Tibial nerve (tissue), 4 donors: ENCODE data around the gene CCDC38. TPM values are rescaled to one million over a fixed set of nuclear protein-coding genes. Genes with fewer than 3 reads are reported as not detected.

ENCODE experiments used
- DNase-seq, 2 donors: peaks; one replicate each; pipeline ENCODE4 v3.0.0-alpha.2; 2019; ENCODE audit warnings: low spot score in 2 of 2
- H3K27ac ChIP-seq, 4 donors: fragments of 200-600 bp; sonication (generic) in 3 of 4; one replicate each; pipeline ENCODE4 v1.5.1; 2017 to 2019; ENCODE audit warnings: mild to moderate bottlenecking in 1 of 4
- H3K27me3 ChIP-seq, 2 donors: fragments of 200-600 bp; sonication (generic) in 1 of 2; one replicate each; pipeline versions ENCODE4 v1.5.1 to v1.6.0; 2017 to 2019
- H3K36me3 ChIP-seq, 3 donors: fragments of 200-600 bp; sonication (generic); one replicate each; pipeline ENCODE4 v1.5.1; 2018 to 2019
- H3K4me1 ChIP-seq, 4 donors: fragments of 200-600 bp; sonication (generic) in 3 of 4; one replicate each; pipeline ENCODE4 v1.5.1; 2017 to 2019
- H3K4me3 ChIP-seq, 4 donors: fragments of 200-600 bp; sonication (generic) in 3 of 4; one replicate each; pipeline ENCODE4 v1.5.1; 2017 to 2019; ENCODE audit warnings: mild to moderate bottlenecking in 1 of 4, moderate library complexity in 1 of 4
- H3K9me3 ChIP-seq, 4 donors: fragments of 200-600 bp; sonication (generic) in 3 of 4; one replicate each; pipeline ENCODE4 v1.5.1; 2017 to 2019
- EP300 ChIP-seq, 2 donors: sonication (generic); formaldehyde crosslinking; IDR thresholded peaks; one replicate each; pipeline ENCODE4 v1.6.1; 2017; ENCODE audit warnings: antibody characterized with exemption in 2 of 2, mild to moderate bottlenecking in 1 of 2
- POLR2A ChIP-seq, 2 donors: fragments of 450-650 bp; IDR thresholded peaks; one replicate each; pipeline ENCODE4 v1.6.1; 2017; ENCODE audit warnings: antibody characterized with exemption in 2 of 2, mild to moderate bottlenecking in 2 of 2, moderate library complexity in 2 of 2
- WGBS, 2 donors: methylation state at CpG; one replicate each; pipeline ENCODE4 v1.1.5; 2018; 5-methylcytosine and 5-hydroxymethylcytosine counted together
- total RNA-seq, 4 donors: library from RNA; depleted of rRNA; stranded (reverse); fragments of >200 nt; gene quantifications; one replicate each; pipeline ENCODE4 v1.1.0, GENCODE V29; 2016
- TF ChIP-seq, protein P1 (sequence below), 5 experiments: fragments of 200-600 bp in 3 of 5; fragments of 450-650 bp in 2 of 5; sonication (generic) in 3 of 5; IDR thresholded peaks; one replicate each; pipeline ENCODE4 v1.5.1; 2016 to 2019; ENCODE audit warnings: antibody characterized with exemption in 5 of 5, mild to moderate bottlenecking in 3 of 5, moderate library complexity in 2 of 5

CCDC38 gene
- total RNA-seq, 4 donors from 2014 or later: not detected

GRCh38 chr12:95838125-95838524, 104.3 kb downstream of the CCDC38 start:
- WGBS, 2 donors: 36 to 37% methylated on average over 11 of the region's 11 CpGs

DNA sequence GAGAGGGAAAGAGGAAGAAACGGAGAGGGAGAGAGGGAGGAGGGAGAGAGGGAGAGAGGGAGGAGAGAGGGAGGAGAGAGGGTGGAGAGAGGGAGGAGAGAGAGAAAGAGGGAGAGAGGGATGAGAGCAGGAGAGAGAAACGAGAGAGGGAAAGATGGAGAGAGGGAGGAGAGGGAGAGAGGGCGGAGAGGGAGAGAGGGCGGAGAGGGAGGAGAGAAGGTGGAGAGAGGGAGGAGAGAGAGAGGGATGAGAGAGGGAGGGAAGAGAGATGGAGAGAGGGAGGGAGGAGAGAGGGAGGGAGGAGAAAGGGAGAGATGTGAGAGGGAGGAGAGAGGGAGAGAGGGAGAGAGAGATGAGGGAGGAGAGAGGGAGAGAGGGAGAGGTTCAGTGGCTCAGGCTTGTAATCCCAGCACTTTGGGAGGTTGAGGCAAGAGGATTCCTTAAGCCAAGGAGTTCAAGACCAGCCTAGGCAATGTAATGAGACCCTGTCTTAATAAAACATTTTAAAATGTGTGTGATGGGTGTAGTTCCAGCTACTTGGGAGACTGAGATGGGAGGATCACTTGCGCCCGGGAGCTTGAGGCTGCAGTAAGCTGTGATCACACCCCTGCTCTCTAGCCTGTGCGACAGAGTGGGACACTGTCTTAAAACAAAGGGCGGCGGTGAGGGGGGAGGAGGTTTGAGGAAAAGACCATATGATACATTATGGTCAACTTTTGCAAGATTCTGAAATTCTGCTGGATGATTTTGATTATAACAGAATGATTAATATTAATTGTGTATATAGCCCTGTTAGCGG, 105.0 kb downstream of the CCDC38 start:
- TF ChIP-seq, protein P1, sequence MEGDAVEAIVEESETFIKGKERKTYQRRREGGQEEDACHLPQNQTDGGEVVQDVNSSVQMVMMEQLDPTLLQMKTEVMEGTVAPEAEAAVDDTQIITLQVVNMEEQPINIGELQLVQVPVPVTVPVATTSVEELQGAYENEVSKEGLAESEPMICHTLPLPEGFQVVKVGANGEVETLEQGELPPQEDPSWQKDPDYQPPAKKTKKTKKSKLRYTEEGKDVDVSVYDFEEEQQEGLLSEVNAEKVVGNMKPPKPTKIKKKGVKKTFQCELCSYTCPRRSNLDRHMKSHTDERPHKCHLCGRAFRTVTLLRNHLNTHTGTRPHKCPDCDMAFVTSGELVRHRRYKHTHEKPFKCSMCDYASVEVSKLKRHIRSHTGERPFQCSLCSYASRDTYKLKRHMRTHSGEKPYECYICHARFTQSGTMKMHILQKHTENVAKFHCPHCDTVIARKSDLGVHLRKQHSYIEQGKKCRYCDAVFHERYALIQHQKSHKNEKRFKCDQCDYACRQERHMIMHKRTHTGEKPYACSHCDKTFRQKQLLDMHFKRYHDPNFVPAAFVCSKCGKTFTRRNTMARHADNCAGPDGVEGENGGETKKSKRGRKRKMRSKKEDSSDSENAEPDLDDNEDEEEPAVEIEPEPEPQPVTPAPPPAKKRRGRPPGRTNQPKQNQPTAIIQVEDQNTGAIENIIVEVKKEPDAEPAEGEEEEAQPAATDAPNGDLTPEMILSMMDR (IDR thresholded peaks at IDR 0.05): peak in 1 of 5 experiments; percentile 55
- no peak for TF ChIP-seq EP300 (IDR thresholded peaks at IDR 0.05)
- TF ChIP-seq POLR2A (IDR thresholded peaks at IDR 0.05): no peak
- H3K9me3 ChIP-seq: no peaks in the 10 kb centered on the region
- H3K36me3 ChIP-seq: no peaks in the 10 kb centered on the region
- no peaks in the 10 kb centered on the region for H3K27me3 ChIP-seq
- 46 to 54% methylated on average over 10 of the region's 10 CpGs for WGBS, 2 donors
- H3K4me1 ChIP-seq: peaks cover 0 to 16% (median 0%) of the 10 kb centered on the region in 4 donors
- DNase-seq: no peak
- H3K4me3 ChIP-seq: peak overlapping the region in 1 of 4 donors; percentile 9
- H3K27ac ChIP-seq: peak overlapping the region in 1 of 4 donors; percentile 40

More at GRCh38 chr12:95838125-95838524, 104.3 kb downstream of the CCDC38 start:
- H3K27me3 ChIP-seq: no peaks in the 10 kb centered on the region
- no peaks in the 10 kb centered on the region for H3K36me3 ChIP-seq
- H3K4me1 ChIP-seq: peaks cover 0 to 16% (median 0%) of the 10 kb centered on the region in 4 donors
- H3K4me3 ChIP-seq: peak overlapping the region in 1 of 4 donors; percentile 7
- H3K9me3 ChIP-seq: no peaks in the 10 kb centered on the region
- DNase-seq: peak in 1 of 2 donors; percentile 45
- H3K27ac ChIP-seq: no peak overlapping the region
- TF ChIP-seq, protein P1 (IDR thresholded peaks at IDR 0.05): no peak
- TF ChIP-seq EP300 (IDR thresholded peaks at IDR 0.05) (no peak), POLR2A (IDR thresholded peaks at IDR 0.05) (no peak)

DNA sequence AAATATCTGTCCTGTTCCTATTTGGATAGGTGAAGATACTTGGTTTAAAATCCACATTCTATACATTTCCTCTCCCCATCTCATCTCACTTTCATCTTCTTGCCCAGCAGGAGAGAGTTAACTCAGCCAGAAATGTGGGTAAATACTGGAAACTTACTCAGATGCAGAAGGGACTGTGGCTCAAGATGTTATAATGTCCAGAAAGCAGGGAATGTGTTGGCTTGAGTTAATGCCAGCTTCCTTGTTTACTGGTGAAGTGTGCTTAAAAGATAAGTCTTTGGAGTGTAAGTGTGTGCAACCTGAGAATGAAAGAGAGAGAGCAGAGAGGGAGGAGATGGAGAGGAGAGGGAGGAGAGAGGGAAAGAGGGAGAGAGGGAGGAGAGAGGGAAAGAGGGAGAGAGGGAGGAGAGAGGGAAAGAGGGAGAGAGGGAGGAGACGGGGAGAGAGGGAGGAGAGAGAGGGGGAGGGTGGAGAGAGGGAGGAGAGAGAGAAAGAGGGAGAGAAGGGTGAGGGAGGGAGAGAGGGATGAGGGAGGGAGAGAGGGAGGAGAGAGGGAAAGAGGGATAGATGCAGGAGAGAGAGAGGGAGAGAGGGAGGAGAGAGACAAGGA, 105.7 kb downstream of the CCDC38 start:
- Histone ChIP-seq H3K36me3 (no peaks in the 10 kb centered on the region), H3K27ac (peak overlapping the region in 1 of 4 donors; percentile 40), H3K27me3 (no peaks in the 10 kb centered on the region), H3K4me3 (peak overlapping the region in 1 of 4 donors; percentile 9), H3K4me1 (peaks cover 0 to 16% (median 0%) of the 10 kb centered on the region in 4 donors), H3K9me3 (no peaks in the 10 kb centered on the region)
- DNase-seq: no peak
- no peak for TF ChIP-seq EP300 (IDR thresholded peaks at IDR 0.05)
- no peak for TF ChIP-seq POLR2A (IDR thresholded peaks at IDR 0.05)
- TF ChIP-seq, protein P1 (IDR thresholded peaks at IDR 0.05): no peak
- 0% methylated on average over 1 of the region's 1 CpG for WGBS, 2 donors

- H3K4me3 ChIP-seq: no peak overlapping the region
- no peaks in the 10 kb centered on the region for H3K9me3 ChIP-seq
- no peaks in the 10 kb centered on the region for H3K27me3 ChIP-seq
- 8 to 9% methylated on average over 3 of the region's 3 CpGs for WGBS, 2 donors
- H3K36me3 ChIP-seq: no peaks in the 10 kb centered on the region
- H3K4me1 ChIP-seq: peaks cover 0 to 16% (median 0%) of the 10 kb centered on the region in 4 donors
- no peak for TF ChIP-seq POLR2A (IDR thresholded peaks at IDR 0.05)
- TF ChIP-seq, protein P1 (IDR thresholded peaks at IDR 0.05): no peak
- TF ChIP-seq EP300 (IDR thresholded peaks at IDR 0.05): no peak
- peak overlapping the region in 1 of 4 donors; percentile 40 for H3K27ac ChIP-seq
- DNase-seq: no peak
Measured at GRCh38 chr12:95836185-95836609, 106.2 kb downstream of the CCDC38 start.

- Histone ChIP-seq H3K4me3 (no peak overlapping the region), H3K9me3 (no peaks in the 10 kb centered on the region), H3K27me3 (no peaks in the 10 kb centered on the region), H3K27ac (no peak overlapping the region), H3K36me3 (no peaks in the 10 kb centered on the region), H3K4me1 (peaks cover 0 to 16% (median 0%) of the 10 kb centered on the region in 4 donors)
- no peak for TF ChIP-seq EP300 (IDR thresholded peaks at IDR 0.05)
- TF ChIP-seq, protein P1 (IDR thresholded peaks at IDR 0.05): no peak
- no peak for TF ChIP-seq POLR2A (IDR thresholded peaks at IDR 0.05)
- WGBS, 2 donors: 79 to 95% methylated on average over 1 of the region's 1 CpG
- DNase-seq: no peak
Measured at GRCh38 chr12:95834572-95834971, 107.8 kb downstream of the CCDC38 start.
